Measurements from ENCODE around the gene MDP1.
"Not testable (repeated sequence)": the region's sequence is repeated elsewhere in the genome, so short reads cannot be mapped to it uniquely, and the experiment has no call there.

MDP1 gene

DNA sequence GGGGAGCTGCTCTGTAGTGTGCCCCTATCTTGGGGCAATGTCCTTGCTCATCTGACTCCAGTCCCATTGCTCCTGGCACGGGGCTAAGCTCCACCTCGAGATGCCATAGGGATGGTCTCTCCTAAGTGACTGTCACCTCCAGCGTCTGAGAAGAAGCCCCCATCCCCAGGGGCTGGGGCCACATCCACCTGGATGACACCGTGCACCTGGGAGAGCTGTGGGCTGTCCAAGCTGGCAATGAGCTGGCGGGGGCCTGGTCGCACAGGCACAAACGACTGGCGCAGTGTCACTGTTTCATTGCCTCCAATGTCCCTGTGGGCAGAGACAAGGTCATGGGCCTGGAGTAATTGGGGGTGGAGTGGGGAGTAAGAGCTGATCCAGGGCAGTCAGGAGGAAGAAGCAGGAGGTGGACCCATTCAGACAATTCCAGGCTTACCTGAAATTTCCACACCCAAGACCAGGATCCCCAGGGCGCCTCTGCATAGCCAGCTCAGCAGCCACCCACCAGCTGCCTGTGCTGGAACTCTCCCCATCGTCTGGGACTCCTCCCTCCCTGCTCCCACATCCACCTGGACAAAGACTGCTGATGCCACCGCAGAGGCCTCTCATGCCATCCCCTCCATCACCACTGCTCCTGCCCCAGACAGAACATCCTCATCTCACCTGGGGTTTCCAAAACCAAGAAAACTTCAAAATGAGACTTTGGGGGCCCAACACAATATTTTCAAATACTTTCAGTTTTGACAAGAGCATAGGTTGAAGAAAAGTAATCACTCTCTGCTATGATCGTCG, 33.6 kb upstream of the MDP1 start:
- Histone ChIP-seq H3K27me3 (ENCODE audit: insufficient read depth, low read length) (no peaks in the 10 kb centered on the region), H3K4me3 (ENCODE audit: low read length) (no peak overlapping the region), H3K9me3 (ENCODE audit: insufficient read depth, low read depth, low read length) (no peaks in the 10 kb centered on the region), H3K27ac (ENCODE audit: low read depth, low read length) (no peak overlapping the region), H3K4me1 (ENCODE audit: insufficient read depth, low read length) (no peaks in the 10 kb centered on the region), H3K36me3 (ENCODE audit: insufficient read depth, low read length) (no peaks in the 10 kb centered on the region), H3K9ac (ENCODE audit: low read depth, low read length) (no peak overlapping the region)
- WGBS, result 82% methylated on average over 13 of the region's 13 CpGs

DNA sequence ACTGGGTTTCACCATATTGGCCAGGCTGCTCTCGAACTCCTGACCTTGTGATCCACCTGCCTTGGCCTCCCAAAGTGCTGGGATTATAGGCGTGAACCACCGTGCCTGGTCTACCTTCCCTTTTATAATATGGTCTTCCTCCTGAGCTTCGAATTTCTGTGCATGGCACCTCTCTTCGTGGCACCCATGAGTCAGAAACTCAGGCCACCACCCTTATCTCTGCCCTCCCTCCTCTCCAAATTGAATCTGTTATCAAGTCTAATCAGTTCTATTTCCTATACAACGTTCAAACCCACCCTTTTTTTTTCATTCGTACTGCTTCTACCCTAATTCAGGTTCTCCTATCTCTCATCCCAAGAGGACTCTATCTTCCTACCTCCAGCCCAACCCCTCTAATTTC, 31.6 kb upstream of the MDP1 start:
- Histone ChIP-seq H3K9ac (ENCODE audit: low read depth, low read length) (no peak overlapping the region), H3K27me3 (ENCODE audit: insufficient read depth, low read length) (no peaks in the 10 kb centered on the region), H3K9me3 (ENCODE audit: insufficient read depth, low read depth, low read length) (no peaks in the 10 kb centered on the region), H3K4me1 (ENCODE audit: insufficient read depth, low read length) (peaks cover 5% of the 10 kb centered on the region; the same call in 1 of the 2 replicates), H3K36me3 (ENCODE audit: insufficient read depth, low read length) (no peaks in the 10 kb centered on the region), H3K27ac (ENCODE audit: low read depth, low read length) (no peak overlapping the region), H3K4me3 (ENCODE audit: low read length) (no peak overlapping the region)
- WGBS, result 82% methylated on average over 7 of the region's 7 CpGs

DNA sequence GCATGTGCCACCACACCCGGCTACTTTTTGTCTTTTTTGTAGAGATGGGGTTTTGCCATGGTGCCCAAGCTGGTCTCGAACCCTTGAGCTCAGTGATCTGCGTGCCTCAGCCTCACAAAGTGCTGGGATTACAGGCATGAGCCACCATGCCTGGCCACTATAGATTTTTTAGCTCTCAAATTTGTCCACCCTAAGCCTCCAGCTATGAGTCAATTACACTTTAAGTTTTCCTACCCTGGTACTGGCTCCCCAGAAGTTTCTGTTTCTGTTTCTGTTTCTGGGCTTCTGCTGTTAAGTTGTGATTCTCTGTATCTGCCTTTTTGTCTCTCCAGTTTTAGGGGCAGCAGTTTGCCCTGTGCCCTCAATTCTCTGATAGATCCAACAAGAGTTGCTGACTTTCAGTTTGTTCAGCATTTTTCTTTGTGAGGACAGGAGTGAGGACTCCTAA, 30.9 kb upstream of the MDP1 start:
- no peak overlapping the region for H3K4me3 ChIP-seq (ENCODE audit: low read length)
- H3K4me1 ChIP-seq (ENCODE audit: insufficient read depth, low read length), result peaks cover 5% of the 10 kb centered on the region; the same call in 1 of the 2 replicates
- H3K9me3 ChIP-seq (ENCODE audit: insufficient read depth, low read depth, low read length), result no peaks in the 10 kb centered on the region
- 92% methylated on average over 3 of the region's 3 CpGs for WGBS
- H3K9ac ChIP-seq (ENCODE audit: low read depth, low read length), result no peak overlapping the region
- no peaks in the 10 kb centered on the region for H3K27me3 ChIP-seq (ENCODE audit: insufficient read depth, low read length)
- H3K36me3 ChIP-seq (ENCODE audit: insufficient read depth, low read length), result no peaks in the 10 kb centered on the region
- no peak overlapping the region for H3K27ac ChIP-seq (ENCODE audit: low read depth, low read length)

DNA sequence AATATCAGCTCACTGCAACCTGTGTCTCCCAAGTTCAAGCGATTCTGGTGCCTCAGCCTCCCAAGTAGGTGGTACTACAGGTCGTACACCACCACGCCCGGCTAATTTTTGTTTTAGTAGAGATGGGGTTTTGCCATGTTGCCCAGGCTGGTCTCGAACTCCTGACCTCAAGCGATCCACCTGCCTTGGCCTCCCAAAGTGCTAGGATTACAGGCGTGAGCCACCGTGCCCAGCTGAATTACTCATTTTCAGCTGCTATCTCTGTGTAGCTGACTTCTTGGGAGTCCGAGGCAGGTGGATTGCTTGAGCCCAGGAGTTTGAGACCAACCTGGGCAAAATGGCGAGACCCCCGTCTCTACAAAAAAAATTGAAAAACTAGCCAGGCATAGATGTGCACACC, 29.5 kb upstream of the MDP1 start:
- not testable (repeated sequence) for H3K4me3 ChIP-seq (ENCODE audit: low read length); H3K9ac ChIP-seq (ENCODE audit: low read depth, low read length); H3K4me1 ChIP-seq (ENCODE audit: insufficient read depth, low read length); H3K27me3 ChIP-seq (ENCODE audit: insufficient read depth, low read length); H3K27ac ChIP-seq (ENCODE audit: low read depth, low read length); H3K9me3 ChIP-seq (ENCODE audit: insufficient read depth, low read depth, low read length); H3K36me3 ChIP-seq (ENCODE audit: insufficient read depth, low read length)
- 94% methylated on average over 11 of the region's 11 CpGs for WGBS

DNA sequence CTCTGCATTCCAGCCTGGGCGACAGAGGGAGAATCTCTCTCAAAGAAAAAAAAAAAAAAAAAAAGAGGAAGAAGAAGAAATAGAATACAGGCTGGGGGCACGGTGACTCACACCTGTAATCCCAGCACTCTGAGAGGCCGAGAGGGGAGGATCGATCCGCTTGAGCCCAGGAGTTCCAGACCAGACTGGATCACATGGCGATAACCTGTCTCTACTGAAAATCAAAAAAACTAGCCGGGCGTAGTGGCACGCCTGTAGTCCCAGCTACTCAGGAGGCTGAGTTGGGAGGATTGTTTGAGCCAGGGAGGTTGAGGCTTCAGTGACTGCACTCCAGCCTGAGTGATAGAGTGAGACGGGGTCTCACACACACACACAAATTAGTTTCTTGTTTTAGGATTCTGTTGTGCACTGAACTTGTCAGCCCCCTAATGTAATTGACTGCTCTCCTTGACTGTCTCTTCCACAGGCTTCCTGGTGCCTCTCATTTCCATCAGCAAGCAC, 27.5 kb upstream of the MDP1 start:
- Histone ChIP-seq H3K4me3 (ENCODE audit: low read length) (peak overlapping the region; percentile 78), H3K9ac (ENCODE audit: low read depth, low read length) (peak overlapping the region; percentile 69), H3K36me3 (ENCODE audit: insufficient read depth, low read length) (peaks cover 28% of the 10 kb centered on the region), H3K27ac (ENCODE audit: low read depth, low read length) (peak overlapping the region; percentile 95; the same call in 1 of the 2 replicates), H3K4me1 (ENCODE audit: insufficient read depth, low read length) (peaks cover 5% of the 10 kb centered on the region; the same call in 1 of the 2 replicates), H3K9me3 (ENCODE audit: insufficient read depth, low read depth, low read length) (no peaks in the 10 kb centered on the region), H3K27me3 (ENCODE audit: insufficient read depth, low read length) (no peaks in the 10 kb centered on the region)
- 64% methylated on average over 9 of the region's 10 CpGs for WGBS

DNA sequence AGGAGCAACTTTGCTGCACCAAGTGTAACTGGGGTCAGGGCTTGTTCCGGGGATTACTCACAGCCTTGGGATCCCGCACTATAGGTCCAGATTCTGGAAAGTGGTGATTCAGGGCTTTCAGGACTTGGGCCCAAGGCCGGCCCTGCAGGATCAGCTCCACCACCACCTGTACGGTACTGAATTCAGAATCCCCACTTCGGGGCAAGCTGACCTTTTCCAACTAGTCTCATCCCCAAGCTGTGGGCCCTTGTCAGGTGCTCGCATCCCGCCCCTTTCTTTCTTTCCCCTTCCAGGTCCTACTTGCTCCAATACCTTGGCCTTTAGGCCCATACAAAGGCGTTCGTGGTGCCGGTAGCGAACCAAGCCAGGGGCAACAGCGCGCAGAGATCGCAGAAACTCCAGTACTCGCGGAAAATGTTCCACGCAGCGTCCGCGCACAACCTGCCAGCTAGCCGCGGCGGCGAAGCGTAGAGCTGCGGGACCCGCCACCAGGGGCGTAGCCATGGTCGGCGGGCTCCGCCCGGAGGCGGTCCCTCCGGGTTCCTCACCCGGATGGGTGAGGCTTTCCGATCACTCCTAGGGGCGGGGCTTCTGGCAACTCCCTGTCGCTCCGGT, 26.1 kb upstream of the MDP1 start:
- H3K27me3 ChIP-seq (ENCODE audit: insufficient read depth, low read length), result no peaks in the 10 kb centered on the region
- WGBS, result 4% methylated on average over 39 of the region's 39 CpGs
- peaks cover 42% of the 10 kb centered on the region for H3K36me3 ChIP-seq (ENCODE audit: insufficient read depth, low read length)
- H3K9me3 ChIP-seq (ENCODE audit: insufficient read depth, low read depth, low read length), result no peaks in the 10 kb centered on the region
- H3K4me1 ChIP-seq (ENCODE audit: insufficient read depth, low read length), result peaks cover 5% of the 10 kb centered on the region; the same call in 1 of the 2 replicates
- H3K4me3 ChIP-seq (ENCODE audit: low read length), result peak overlapping the region; percentile 78
- H3K27ac ChIP-seq (ENCODE audit: low read depth, low read length), result peak overlapping the region; percentile 95
- H3K9ac ChIP-seq (ENCODE audit: low read depth, low read length), result peak overlapping the region; percentile 69

DNA sequence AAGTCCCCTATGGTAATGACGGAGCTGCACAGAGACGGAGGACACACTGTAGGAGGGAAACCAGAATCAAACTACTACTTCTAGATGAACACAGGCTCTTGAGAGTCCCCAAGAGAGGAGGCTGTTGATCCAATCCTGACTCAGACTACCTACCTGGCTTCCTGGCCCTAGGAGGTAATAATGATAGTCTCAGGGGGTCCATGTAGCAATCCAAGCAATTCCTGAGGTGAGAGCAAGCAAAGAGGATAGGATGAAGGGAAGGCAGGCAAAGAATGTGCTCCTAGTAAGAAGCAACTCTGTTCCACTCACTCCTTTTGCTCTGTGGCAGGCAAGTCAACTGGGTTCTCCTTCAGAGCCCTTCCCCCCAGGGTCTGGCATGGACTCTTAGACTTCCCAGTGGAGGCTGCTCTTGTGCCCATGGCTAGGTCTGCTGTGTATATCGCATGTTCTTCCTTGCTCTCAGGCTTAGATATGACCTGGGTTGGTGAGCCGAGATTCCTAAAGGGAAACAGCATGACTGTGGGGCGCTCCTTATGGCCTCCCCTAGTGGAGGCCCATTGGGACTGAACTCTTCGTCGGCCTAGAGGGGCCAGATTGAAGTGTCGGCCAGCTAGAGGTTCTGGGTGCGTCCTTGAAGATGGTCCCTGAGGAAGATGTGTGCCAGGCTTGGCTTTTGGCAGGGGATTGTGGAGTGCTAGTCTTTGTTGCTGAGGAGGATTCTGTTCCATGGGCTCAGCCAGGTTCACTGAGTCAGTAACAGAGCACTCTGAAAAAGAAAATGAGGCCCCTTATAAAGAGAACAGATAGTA, 24.4 kb upstream of the MDP1 start:
- peaks cover 5% of the 10 kb centered on the region; the same call in 1 of the 2 replicates for H3K4me1 ChIP-seq (ENCODE audit: insufficient read depth, low read length)
- no peak overlapping the region for H3K9ac ChIP-seq (ENCODE audit: low read depth, low read length)
- H3K27me3 ChIP-seq (ENCODE audit: insufficient read depth, low read length), result no peaks in the 10 kb centered on the region
- 98% methylated on average over 9 of the region's 9 CpGs for WGBS
- H3K4me3 ChIP-seq (ENCODE audit: low read length), result no peak overlapping the region
- H3K9me3 ChIP-seq (ENCODE audit: insufficient read depth, low read depth, low read length), result no peaks in the 10 kb centered on the region
- peaks cover 59% of the 10 kb centered on the region for H3K36me3 ChIP-seq (ENCODE audit: insufficient read depth, low read length)
- no peak overlapping the region for H3K27ac ChIP-seq (ENCODE audit: low read depth, low read length)

DNA sequence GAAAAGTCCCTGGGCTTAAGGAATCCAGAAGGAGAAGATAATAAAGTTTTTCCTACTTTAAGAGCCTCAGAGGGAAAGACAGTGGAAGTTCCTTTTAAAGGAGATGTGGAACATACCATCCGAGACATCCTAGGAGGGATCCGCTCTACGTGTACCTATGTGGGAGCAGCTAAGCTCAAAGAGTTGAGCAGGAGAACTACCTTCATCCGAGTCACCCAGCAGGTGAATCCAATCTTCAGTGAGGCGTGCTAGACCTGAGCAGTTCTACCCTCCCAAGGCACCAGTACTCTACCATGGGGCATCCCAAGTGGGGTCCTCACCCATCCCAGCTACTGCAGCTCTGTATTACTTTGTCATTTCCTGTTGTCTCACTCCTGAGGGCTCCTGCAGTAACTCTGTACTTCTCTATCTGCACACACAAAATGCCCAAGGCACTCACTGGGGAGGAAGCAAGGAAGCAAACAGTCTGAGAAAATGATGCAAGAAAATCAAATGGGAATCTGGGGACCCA, 22.7 kb upstream of the MDP1 start:
- H3K9me3 ChIP-seq (ENCODE audit: insufficient read depth, low read depth, low read length), result no peaks in the 10 kb centered on the region
- no peak overlapping the region for H3K9ac ChIP-seq (ENCODE audit: low read depth, low read length)
- peaks cover 6% of the 10 kb centered on the region; the same call in 1 of the 2 replicates for H3K4me1 ChIP-seq (ENCODE audit: insufficient read depth, low read length)
- WGBS, result 95% methylated on average over 5 of the region's 5 CpGs
- H3K4me3 ChIP-seq (ENCODE audit: low read length), result no peak overlapping the region
- peaks cover 71% of the 10 kb centered on the region for H3K36me3 ChIP-seq (ENCODE audit: insufficient read depth, low read length)
- H3K27me3 ChIP-seq (ENCODE audit: insufficient read depth, low read length), result no peaks in the 10 kb centered on the region
- H3K27ac ChIP-seq (ENCODE audit: low read depth, low read length), result no peak overlapping the region

DNA sequence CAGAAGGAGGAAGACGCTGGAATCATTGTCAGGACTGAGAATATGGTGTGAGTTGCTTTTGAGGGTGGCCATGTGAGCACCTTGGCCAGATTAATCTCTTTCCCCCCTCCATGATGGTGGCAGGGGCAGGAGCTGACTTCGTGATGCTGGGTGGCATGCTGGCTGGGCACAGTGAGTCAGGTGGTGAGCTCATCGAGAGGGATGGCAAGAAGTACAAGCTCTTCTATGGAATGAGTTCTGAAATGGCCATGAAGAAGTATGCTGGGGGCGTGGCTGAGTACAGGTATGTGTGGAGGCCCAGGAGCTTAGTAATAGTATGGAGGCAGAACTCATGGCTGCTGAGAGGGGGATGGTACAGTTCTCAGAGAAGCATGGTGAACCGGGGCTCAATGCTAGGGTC, 22.3 kb upstream of the MDP1 start:
- Histone ChIP-seq H3K27me3 (ENCODE audit: insufficient read depth, low read length) (no peaks in the 10 kb centered on the region), H3K27ac (ENCODE audit: low read depth, low read length) (no peak overlapping the region), H3K4me3 (ENCODE audit: low read length) (no peak overlapping the region), H3K36me3 (ENCODE audit: insufficient read depth, low read length) (peaks cover 71% of the 10 kb centered on the region), H3K4me1 (ENCODE audit: insufficient read depth, low read length) (0 out of 2 replicates have a peak, but pooled peaks cover 5% of the 10 kb centered on the region), H3K9ac (ENCODE audit: low read depth, low read length) (no peak overlapping the region), H3K9me3 (ENCODE audit: insufficient read depth, low read depth, low read length) (no peaks in the 10 kb centered on the region)
- WGBS, result 94% methylated on average over 5 of the region's 5 CpGs

DNA sequence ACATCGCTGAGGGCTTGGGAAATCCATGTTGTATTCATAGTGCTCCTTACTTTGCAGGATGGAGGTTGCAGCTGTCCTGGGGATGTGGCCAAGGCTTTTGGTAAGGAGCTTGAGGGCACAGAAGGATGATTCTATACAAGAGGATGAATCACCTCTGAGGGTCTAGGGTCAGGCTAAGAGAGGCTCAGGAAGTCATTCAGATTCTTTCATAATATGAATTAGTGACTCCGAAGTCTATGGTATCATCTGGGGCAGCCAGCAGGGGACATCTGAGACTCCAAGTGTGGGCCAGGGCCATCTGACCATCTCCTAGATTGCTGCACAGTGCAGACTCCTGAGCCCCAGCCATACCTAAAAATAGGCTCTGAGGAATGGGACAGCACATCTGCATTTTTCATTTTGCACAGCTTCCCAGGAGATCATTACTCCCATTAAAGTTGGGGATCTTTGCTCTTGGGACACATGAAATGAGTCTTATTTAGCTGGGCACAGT, 21.6 kb upstream of the MDP1 start:
- Histone ChIP-seq H3K27ac (ENCODE audit: low read depth, low read length) (no peak overlapping the region), H3K27me3 (ENCODE audit: insufficient read depth, low read length) (no peaks in the 10 kb centered on the region), H3K9ac (ENCODE audit: low read depth, low read length) (no peak overlapping the region), H3K9me3 (ENCODE audit: insufficient read depth, low read depth, low read length) (no peaks in the 10 kb centered on the region), H3K4me1 (ENCODE audit: insufficient read depth, low read length) (0 out of 2 replicates have a peak, but pooled peaks cover 5% of the 10 kb centered on the region), H3K36me3 (ENCODE audit: insufficient read depth, low read length) (peaks cover 71% of the 10 kb centered on the region), H3K4me3 (ENCODE audit: low read length) (no peak overlapping the region)
- WGBS, result 95% methylated on average over 2 of the region's 2 CpGs
